ENCODE data around the gene MFSD6.

The MFSD6 gene

DNA sequence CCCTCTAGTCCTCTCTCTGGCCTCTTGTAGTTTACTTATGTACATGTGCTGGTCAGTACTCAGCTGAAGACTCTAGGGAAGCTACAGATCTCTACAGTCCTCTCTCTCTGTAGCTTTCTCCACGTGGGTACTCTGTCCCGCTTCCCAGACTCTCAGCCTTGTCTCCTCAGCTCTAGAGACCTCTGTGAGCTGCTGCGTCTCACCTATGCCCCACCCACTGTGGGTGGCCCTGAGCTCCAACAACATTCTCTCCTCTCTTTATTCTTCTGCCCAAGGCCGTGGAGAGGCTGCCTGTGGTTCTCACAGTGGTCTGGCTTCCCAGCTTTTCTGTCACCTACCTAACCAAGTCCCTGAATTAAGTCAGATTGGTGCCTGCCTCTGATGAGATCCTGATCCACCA, 33.4 kb downstream of the MFSD6 start:
- DNase-seq: no peak

DNA sequence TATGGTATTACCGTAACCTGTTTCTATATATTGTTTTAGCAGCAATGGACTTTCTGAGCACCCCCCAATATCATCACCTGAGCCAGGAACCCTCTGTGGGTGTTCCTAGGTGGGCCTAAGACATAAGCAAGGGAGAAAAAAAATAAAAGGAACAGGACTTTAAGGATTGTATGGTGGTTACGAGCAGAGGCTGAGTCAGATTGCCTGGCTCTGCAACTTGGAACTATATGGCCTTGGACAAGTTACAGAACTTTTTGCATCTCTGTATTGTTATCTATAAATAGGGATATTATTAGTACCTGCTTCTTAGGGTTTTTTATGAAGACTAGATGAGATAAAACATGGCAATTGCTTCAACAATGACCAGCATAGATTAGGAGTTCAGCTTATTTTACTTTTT, 34.9 kb downstream of the MFSD6 start:
- DNase-seq: no peak

DNA sequence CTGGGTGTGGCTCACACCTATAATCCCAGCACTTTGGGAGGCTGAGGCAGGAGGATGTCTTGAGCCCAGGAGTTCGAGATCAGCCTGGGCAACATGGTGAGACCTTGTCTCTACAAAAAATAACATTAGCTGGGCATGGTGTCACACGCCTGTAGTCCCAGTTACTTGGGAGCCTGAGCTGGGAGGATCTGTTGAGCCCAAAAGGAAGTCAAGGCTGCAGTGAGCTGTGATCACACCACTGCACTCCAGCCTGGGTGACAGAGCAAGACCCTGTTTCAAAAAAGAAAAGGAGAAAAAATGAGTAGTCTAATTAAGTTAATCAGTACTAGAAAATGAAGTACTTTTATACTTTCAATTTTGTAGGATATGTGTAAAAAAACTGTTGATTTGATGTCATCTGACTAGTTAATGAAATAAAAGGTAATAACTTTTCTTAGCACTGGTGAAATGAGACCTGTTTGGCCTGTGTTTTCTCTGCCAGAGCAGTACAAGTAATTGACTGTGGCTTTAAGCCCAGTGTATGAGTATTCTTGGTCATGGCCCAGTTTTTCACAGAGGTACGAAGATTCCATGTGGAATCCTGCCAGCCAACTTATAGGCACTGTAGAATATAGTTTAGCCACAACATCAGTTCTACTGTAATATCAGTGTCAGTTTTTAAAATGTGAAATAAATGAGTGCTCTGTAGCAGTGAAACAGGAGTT, 35.8 kb downstream of the MFSD6 start:
- DNase-seq: peak; percentile 62

DNA sequence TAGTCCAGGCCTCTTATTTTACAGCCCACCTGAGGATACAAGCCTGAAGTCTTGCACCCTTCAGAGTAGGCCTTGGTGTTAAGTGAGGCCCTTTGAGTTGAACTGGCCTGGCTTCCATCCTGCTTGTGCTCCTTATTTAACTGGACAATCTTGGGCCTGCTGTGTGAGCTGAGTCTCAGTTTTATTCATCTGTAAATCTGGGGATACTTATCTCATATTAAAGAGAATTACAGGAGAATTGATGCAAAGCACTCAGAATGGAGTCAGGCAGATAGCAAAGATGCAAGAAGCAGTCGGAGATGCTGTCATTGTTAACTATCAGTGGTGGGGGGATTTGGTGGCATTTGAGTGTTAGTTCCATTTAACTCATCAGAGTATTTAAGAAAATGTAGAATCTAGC, 36.8 kb downstream of the MFSD6 start:
- no peak for DNase-seq

DNA sequence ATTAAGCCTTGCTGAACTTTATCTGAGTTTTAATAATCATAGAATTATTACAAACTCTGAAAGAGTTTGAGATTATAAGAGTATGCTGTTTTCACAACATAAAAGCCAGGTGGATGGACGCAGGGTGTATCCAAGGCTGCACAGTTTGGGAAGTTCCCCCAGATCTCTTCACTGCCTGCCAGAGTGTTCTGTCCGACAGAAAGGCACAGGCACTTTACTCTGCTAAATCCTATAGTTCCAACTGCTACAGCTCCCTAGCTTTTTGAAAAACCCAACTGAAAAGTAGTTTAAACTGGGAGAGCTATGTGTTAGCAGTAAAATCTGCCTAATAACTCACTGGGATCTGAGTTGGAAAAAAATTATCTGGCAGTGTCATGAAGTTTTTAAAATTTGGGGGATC, 38.0 kb downstream of the MFSD6 start:
- DNase-seq: no peak

DNA sequence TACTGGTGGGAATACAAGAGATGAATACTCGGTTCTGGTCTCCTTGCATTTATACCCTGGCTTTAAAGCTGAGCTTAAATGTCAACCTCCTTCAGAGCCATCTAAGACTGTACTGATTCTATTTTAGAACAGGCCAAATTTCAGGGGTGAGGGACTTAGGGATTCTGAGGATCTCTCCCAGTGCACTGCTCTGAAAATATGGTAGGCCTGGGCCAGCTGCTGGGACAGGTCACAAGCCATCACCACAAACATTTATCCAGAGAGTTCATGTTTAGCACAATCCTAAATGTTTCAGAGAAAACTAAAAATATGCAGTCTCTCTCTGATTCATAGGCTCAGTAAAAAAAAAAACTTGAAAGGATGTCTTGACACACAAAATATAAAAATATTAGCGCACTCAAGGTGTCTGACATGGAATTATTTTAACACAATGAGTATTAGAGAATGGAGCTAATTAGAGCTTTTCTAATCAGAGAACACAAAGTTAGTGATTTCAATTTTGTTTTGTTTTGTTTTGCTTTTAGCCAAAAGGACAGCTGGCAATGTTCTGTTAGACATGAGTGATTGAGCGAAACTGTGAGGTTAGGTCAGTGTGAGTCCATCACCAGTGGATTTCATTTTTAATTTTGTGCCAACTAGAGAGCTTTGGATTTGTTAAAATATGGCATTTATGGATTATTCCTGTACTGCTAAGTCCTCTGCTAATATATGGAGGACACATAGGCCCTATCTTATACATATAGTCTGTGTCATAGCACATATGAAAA, 38.8 kb downstream of the MFSD6 start:
- no peak for DNase-seq

DNA sequence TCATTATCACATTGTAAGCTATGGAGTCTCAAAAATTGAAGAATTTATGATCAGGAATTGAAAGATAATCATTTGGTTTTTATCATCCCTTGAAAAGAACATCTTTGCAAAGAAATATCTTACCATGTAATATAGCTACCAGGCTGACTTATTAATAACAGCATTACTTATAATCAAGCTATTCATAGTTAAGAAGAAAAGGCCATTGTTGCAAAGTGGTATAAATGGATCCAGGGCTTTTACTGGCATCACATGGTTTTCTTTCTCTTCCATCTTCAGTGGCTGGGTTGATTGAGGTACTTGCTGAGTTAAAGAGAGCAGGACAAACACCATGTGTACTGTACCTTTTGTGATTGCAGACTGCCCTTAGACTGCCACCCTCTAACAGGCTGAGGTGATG, 39.6 kb downstream of the MFSD6 start:
- no peak for DNase-seq

DNA sequence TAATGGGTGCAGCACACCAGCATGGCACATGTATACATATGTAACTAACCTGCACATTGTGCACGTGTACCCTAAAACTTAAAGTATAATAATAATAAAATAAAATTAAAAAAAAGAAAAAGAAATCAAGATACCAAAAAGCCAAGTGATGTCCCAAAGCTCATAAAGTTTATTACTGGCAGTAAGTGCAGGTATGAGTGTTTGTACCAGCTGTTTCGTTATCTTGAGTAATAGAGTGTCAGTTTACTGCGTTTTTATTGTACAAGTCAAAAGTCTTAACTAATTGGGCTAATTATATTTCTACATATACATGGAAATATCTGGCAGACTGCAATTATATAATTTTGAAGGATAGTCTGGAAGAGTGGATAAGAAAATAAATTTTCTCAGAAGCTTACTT, 41.8 kb downstream of the MFSD6 start:
- no peak for DNase-seq

DNA sequence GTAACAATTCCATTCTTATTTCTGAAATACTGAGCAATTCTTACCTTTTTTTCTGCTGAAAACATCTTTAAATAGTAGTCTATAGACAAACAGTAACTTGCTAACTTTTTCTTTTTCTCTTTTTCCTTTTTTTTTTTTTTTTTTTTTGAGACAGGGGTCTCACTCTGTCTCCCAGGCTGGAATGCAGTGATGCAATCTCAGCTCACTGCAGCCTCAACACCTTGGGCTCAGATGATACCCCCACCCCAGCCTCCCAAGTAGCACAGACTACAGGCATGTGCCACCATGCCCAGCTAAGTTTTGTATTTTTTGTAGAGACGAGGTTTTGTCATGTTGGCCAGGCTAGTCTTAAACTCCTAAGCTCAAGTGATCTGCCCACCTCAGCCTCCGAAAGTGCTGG, 42.2 kb downstream of the MFSD6 start:
- no peak for DNase-seq

DNA sequence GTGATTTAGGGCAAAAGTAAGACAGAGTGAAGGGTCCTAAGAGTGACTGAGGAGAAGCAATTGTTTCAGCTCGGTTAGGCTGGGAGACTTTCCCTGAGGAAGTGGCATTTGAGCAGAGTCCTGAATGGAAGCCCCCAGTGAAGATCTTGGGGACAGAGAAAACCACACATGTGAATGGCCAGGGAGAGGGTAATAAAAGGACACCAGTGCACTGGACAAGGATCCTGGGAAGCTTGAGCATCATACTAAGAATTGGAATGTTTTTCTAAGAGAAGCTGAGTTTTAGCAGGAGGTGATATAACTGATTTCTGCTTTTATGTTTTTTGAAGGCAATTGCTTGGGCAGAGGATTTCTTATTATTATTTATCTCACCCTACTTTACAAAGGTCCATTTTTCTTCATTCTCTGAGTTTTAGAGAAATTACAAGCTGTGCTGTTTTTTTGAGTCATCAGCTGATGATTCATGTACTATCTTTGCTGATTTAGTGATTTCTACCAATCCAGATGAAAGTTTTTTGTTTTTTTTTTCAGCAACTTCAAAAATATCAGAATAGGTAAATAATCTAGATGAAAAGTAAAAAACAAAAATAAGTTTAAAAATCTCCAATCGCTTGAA, 43.5 kb downstream of the MFSD6 start:
- peak; percentile 28 for DNase-seq

DNA sequence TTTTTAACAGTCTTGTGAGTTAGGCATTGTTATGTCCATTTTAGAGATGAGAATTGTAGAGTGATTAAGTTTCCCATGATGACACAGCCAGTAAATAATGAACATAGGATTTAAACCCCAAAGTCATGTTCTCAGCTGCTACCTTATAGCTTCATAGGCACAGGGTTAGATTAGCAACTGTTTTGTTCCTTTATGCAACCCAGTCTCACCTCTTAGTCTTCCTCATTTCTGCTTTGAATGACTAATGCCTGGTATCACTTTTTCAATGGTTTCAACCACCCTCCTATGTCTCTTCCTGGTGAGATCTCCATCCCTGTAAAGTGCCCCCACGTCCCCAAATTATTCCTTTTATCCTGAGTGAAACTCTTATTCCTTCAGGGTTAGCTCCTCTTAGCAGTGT, 44.3 kb downstream of the MFSD6 start:
- DNase-seq: no peak

DNA sequence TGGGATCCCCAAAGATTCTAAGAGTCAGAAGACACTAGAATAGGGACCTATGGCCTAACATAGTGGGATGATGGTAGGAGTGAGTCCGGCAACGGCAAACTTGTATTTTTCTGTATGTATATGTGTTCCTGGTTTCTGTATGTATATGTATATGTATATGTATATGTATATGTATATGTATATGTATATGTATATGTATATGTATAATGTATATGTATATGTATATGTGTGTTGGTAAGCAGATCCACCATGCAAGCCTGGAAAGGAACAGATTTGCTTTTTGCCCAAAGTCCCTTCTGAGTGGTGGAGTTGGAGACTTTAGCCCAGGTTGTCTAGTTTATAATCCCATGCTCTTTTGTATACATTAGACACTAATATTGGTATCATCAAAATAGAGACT, 46.6 kb downstream of the MFSD6 start:
- no peak for DNase-seq

DNA sequence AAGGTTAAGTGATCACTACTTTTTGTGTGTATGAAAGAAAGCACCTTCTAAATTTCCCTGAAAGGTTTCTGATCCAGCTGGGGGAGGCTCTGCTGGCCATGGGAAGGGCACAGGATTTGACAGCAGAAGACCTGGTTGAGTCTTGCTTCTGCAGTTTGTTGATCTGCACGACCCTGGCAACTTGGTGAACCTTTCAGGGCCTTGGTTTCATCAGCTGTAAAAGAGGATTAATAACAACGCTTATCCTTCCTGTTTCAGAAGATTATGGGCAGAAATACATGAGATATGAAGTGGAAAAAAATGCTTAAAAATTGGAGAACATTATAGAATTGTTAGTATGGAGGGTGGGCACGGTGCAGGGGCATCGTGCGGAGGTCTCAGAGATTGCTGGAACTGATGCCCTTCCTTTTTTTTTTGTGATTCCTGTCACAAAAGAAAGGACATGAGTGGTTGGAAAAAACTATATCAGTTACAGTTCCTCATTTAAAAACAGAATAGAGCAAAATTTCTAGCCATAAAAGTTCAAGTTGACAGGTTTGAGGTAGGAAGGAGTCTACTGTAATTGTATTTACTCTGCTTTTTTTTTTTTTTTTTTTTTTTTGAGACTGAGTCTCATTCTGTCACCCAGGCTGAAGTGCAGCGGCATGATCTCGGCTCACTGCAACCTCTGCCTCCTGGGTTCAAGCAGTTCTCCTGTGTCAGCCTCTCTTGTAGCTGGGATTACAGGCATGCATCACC, 47.4 kb downstream of the MFSD6 start:
- DNase-seq: no peak

DNA sequence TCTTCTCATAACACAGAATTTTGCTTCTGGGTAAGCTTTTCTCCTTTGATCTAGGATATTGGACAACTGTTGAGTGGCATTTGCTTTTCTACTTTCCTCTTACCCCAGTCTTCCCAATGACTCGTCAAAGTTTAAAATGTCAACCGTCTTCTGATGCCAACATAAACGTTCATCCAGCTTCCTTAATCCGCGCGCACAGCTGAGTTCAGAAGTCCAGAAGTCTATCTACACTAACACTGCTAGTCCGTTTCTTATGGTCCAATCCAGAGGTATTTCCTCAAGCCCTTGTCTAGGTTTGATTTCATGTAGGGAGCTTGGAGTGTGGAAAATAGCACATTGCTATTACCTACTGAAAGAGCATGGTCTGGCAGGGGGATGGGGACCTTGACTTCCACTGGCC, 48.7 kb downstream of the MFSD6 start:
- DNase-seq: no peak

DNA sequence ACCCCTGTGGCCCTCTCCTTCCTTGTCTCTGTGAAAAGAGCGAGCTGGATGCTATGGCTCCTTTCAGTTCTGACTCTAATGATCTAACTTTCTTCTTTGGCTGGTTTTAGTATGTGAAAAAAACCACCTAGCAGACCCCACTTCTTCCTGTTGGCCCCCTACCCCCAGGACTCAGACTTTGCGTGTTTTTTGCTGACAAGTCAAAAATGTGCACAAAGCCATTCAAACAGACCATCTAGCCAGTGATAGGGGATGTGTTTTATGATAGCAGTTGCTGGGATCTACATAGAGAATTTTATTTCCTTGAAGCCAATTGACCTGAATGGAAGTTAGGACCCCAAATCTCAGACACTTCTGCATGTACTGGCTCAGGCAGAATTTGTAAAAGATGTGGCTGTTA, 49.1 kb downstream of the MFSD6 start:
- DNase-seq: no peak

DNA sequence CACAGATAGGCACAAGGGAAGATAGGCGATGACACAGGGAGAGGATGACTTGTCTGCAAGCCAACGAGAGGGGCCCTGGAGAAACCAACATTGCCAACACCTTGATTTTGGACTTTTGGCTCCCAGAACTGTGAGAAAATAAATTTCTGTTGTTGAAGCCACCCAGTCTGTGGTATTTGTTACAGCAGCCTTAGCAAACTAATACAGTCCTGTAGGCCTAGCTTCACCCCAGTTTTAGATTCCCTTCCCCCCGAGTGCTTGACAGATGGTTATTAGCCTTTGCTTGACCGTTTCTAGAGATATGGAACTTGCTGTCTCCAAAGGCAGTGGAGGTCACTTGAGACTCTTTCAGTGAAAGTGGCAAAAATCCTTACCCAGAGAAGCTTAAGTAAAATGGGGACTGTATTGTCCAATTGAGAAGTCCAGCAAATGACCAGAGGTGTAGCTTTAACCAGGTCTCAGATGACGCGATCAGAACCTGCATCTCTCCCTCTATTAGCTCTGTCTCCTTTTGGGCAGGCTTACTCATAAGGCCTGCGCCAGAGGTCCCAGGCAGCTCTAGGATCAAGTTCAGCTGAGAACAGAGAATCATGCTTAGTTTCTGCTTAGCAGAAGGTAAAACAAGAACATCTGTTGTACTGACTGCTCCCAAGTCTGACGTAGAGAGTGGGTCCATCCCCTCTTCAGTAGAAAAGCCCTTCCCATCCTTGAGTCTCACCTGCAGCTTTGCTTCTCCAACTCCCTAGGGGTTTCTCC, 50.4 kb downstream of the MFSD6 start:
- DNase-seq: no peak

DNA sequence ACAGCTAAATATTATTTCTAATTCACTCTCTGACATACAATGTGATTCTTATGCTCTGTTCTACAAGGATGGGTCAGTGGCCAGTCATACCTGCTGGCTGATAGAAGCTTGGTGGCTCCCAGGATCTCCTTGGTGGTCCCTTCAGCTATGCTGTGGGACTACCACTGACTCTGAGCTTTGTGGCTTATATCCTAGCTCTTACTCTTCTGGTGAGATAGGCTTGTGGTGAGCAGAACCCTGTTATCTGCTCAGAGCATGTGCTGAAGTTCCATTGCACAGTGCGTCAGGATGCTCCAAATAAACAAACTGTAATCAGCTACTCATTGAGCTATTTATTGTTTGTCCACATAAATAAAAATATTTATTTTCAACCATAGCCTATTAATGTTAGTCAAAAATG, 51.7 kb downstream of the MFSD6 start:
- no peak for DNase-seq

DNA sequence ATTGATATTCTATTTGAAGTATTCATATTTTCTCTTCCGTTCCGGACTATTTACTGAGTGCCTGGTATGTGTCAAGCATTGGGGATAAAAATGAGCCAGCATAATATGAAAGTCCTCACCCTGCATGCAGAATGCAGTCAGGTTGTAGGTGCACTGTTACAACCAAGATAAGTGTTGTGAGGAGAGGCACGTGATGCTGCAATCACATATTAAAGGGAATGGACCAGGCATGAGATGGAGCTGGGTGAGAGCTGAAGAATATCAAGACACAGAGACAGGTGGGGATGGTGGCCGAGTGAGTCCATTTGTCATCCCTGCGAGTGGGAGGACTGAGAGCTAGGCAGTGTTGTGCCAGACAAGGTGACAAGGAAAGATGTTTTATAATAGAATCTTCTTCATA, 52.3 kb downstream of the MFSD6 start:
- no peak for DNase-seq

DNA sequence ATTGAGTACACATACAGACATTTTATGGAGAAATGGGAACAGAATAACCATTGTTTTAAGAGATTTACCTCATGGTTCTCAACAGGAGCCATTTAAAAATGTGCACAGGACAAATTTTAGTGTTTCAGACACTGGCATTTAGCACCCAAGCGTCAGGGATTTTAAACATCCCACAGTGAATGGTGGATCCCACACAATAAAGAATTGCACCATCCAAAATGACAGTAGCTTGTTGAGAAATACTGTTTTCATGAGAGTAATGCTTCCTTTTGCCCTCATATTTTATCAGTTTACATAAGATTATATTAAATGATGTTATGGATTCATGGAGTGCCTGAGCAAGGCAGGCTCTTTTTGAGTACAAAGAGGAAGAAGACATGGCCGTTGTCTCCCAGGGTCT, 54.0 kb downstream of the MFSD6 start:
- DNase-seq: no peak

DNA sequence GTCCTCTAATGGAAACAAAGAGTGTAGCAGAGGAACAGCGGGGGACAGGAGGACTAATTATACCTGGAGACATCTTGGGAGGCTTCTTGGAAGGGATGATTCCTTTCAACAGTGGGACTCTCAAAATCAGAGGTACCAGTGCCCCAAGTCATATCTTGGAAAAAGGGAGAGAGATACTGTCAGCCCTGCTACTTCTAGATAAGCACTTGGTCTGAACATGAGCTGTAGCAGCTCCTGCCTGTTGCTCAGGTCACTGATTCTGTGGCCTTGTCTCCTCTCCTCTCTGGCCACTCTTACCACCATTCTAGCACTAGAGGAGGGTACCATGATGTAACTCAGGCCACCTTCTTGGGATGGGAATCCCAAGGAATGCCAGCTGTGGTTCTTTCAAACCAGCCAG, 54.5 kb downstream of the MFSD6 start:
- DNase-seq: no peak

DNA sequence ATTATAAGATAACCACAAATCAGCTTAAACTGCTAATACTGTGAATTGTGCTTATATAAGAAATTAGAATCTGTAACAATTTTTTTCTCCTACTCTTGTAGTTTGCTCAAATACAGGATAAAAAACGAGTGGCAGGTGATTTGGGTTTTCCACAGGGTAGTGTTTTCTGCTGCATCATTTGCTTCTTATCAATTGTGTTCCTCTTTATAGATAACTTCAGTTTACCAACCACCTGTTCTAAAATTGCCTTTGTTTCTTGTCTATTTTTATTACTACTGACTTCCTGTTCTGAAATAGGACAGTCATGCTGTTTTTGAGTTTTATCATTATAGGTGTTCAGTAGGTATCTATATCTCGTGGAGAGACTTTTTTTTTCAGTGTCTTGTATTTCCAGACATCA, 56.9 kb downstream of the MFSD6 start:
- no peak for DNase-seq

DNA sequence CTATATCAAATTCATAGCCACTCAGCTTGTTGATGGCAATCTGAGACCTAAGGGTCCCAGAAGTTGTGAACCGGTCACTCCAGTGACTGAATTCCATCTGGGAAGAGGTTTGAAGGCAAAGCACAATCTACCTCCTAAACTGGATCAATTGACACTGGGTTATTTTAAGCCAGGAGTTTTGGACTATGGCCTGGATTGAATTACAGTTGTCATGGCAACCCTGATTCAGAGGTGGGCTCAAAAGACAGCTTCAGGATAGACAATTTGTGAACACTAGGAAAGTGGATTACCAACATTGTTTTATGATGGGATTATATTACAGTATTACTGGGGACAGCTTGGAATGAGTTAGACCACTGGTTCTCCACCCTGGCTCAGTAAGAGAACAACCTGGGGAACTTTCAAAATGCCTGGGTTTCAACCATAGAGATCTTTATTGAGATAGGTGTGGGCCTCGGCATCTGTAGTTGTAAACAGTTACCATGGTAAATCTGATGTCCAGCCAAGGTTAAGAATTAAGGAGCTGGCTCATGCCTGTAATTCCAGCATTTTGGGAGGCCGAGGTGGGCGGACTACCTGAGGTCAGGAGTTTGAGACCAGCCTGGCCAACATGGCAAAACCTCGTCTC, 58.8 kb downstream of the MFSD6 start:
- peak; percentile 42 for DNase-seq
